Neural progenitor cell (in vitro differentiated cells): ENCODE results near the gene PEAK1.

Source experiments
- EZH2 ChIP-seq: fragments of 200-600 bp; sonication (generic); IDR thresholded peaks from 2 replicates; pipeline ENCODE4 v1.6.1; 2017; ENCODE audit warnings: antibody characterized with exemption, mild to moderate bottlenecking, moderate library complexity
- EZH2phosphoT487 ChIP-seq: fragments of 200-600 bp; sonication (generic); IDR thresholded peaks from 2 replicates; pipeline ENCODE4 v1.6.1; 2017; ENCODE audit warnings: antibody characterized with exemption
- TF ChIP-seq, protein P1 (sequence below): fragments of 200-600 bp; sonication (generic); IDR thresholded peaks from 2 replicates; pipeline ENCODE4 v1.5.1; 2017; ENCODE audit warnings: antibody characterized with exemption, mild to moderate bottlenecking

DNA sequence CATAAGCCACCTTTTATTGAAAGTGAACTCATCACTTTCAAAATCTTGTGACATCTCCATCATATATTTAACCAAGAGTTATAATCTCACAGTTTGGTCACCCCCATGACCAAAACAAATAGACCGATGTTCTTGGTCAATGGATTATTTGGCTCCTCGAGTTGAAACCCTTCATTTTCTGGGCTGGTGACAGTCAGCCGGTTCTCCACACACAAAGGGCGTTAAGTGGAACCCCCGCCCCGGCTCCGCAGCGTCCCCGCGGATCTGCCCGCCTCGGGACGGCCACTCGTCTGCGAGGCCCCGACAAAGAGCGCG lies 349.8 kb downstream of the PEAK1 start:
- TF ChIP-seq, protein P1, sequence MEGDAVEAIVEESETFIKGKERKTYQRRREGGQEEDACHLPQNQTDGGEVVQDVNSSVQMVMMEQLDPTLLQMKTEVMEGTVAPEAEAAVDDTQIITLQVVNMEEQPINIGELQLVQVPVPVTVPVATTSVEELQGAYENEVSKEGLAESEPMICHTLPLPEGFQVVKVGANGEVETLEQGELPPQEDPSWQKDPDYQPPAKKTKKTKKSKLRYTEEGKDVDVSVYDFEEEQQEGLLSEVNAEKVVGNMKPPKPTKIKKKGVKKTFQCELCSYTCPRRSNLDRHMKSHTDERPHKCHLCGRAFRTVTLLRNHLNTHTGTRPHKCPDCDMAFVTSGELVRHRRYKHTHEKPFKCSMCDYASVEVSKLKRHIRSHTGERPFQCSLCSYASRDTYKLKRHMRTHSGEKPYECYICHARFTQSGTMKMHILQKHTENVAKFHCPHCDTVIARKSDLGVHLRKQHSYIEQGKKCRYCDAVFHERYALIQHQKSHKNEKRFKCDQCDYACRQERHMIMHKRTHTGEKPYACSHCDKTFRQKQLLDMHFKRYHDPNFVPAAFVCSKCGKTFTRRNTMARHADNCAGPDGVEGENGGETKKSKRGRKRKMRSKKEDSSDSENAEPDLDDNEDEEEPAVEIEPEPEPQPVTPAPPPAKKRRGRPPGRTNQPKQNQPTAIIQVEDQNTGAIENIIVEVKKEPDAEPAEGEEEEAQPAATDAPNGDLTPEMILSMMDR: no peak
- TF ChIP-seq EZH2: no peak
- no peak for TF ChIP-seq EZH2phosphoT487
